HG03460 (cell line): ENCODE results near the gene NDOR1.
"Not testable (repeated sequence)": the region's sequence is repeated elsewhere in the genome, so short reads cannot be mapped to it uniquely, and the experiment has no call there.

ENCODE experiments used
- ATAC-seq: cut with Tn5 transposase; IDR thresholded peaks from one replicate; pipeline ENCODE4 v1.9.1; 2021; ENCODE audit not compliant: unreplicated experiment

The NDOR1 gene

DNA sequence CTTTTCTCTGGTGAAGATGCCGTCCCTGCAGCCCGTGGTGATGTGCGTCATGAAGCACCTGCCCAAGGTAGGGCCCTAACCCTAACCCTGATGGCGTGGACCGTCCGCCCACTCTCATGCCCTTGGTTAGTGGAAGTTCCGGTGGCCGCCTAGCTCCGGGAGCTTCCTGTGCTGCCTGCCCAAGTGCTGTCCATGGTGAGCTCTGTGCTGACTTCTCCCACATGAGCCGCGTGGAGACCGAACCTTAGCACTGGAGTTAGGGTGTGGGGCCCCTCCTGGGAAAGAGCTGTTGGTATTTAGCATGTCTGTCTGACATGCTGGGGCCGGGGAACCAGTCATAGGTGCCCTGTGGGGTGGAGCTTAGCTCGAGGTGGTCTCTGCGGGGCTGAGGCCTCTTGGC is 50.9 kb downstream of the NDOR1 start:
- no peak for ATAC-seq

DNA sequence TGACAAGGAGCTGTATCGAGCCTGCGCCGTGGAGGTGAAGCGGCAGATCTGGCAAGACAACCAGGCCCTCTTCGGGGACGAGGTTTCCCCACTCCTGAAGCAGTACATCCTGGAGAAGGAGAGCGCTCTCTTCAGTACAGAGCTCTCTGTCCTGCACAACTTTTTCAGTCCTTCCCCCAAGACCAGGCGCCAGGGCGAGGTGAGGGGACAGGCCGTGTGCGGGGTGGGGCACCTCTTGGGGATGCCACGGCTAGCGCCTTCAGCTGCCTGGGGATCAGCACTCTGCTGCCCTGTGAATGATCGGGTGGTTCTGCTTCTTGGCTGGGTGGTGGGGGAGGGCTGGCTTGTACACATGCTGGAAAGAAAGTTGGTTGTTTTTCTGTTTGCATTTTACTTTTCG is 51.4 kb downstream of the NDOR1 start:
- no peak for ATAC-seq

DNA sequence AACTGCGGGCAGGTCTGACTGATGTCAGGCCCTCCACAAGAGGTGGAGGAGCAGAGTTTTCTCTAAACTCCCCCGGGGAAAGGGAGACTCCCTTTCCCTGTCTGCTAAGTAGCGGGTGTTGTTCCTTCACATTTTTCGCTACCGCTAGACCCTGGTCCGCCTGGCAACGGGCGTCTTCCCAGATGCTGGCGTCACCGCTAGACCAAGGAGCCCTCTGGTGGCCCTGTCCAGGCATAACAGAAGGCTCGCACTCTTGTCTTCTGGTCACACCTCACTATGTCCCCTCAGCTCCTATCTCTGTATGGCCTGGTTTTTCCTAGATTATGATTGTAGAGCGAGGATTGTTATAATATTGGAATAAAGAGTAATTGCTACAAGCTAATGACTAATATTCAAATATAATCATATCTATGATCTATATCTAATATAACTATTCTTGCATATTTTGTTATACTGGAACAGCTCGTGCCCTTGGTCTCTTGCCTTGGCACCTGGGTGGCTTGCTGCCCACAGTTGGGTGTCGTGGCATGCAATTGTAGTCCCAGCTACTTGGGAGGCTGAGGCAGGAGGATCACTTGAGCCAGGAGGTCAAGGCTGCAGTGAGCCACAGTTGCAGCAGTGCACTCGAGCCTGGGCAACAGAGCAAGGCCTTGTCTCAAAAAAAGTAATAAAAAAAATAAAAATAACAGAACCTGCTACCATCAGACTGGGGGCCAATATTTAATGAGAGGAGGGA is 56.8 kb downstream of the NDOR1 start:
- not testable (repeated sequence) for ATAC-seq

DNA sequence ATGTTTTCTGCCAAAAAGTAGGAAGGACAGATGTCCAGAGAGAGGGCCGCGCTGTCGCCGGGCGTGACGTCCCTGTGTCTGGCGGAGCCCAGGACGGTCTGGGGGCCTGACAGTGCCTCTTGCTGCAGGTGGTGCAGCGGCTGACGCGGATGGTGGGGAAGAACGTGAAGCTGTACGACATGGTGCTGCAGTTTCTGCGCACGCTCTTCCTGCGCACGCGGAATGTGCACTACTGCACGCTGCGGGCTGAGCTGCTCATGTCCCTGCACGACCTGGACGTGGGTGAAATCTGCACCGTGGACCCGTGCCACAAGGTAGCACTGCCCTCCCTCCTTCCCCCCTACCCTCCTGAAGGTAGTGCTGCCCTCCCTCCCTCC is 57.4 kb downstream of the NDOR1 start:
- ATAC-seq, result no peak

DNA sequence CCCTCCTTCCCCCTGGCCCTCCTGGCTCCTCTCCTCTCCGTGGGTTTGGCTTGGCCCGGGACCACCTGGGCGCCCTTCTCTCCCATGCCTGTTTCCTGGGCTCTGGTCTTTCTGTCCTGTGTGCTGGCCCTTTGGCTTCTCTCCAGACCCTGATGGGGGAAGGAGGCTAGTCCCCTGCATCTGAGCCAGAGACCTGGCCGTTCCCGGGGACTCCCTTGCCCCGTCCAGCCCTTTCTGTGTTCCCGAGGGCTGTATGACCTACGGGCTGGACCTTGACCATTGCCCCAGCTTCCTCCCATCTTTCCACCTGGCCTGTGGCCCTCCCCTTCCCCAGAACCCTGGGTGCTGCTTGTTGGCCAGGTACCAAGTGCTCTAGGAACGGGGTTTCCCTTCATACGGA is 58.0 kb downstream of the NDOR1 start:
- no peak for ATAC-seq

DNA sequence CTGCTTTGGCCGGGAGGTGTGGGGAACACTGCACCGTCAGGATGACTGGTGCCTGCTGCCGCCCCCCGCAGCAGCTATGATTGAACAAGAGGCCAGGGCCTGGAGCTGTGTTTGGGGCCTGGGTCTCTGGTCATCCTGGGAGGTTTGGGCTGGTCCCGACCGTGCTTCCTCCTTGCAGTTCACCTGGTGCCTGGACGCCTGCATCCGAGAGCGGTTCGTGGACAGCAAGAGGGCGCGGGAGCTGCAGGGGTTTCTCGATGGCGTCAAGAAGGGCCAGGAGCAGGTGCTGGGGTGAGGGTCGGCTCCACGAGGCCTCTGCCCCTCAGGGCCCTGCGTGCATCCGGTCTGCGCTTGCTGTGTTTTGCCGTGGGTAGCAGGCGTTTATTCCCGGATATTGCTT is 58.6 kb downstream of the NDOR1 start:
- ATAC-seq, result no peak

DNA sequence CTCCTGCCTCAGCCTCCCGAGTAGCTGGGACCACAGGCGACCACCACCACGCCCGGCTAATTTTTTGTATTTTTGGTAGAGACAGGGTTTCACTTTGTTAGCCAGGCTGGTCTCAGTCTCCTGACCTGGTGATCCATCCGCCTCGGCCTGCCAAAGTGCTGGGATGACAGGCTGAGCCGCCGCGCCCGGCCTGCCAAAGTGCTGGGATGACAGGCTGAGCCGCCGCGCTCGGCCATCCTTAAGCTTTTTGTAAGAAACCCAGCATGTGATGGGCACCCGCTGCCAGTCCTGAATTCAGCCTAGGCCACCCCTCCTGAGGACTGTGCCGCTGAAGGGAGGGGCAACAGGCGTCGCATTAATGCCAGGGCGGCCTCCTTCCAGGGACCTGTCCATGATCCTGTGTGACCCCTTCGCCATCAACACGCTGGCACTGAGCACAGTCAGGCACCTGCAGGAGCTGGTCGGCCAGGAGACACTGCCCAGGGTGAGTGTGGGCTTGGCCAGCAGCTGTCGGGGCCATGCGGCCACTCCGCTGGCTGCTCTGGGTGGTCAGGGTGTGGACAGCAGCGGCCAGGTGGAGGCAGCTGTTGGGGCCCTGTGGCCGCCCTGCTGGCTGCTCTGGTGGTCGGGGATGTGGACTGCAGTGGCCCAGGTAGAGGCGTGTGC is 60.1 kb downstream of the NDOR1 start:
- no peak for ATAC-seq

DNA sequence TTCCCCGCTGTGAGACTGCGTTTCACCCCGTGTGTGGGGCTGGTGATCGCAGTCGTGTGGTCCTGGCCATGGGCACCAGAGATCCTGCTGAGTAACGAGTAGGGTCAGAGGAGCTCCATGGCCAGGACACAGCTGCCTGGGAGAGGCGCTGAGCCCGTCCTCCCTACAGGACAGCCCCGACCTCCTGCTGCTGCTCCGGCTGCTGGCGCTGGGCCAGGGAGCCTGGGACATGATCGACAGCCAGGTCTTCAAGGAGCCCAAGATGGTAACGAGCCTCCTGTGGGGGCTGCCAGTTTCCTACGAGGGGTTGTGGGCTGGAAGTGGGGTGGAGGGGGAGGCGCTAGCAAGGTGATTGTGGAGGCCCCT is 60.6 kb downstream of the NDOR1 start:
- ATAC-seq, result no peak
